Thoracic aorta (tissue), 2 donors: Measurements from ENCODE around the gene MRPL14. TPM values are rescaled to one million over a fixed set of nuclear protein-coding genes. Genes with fewer than 3 reads are reported as not detected.

Experiments used
- ATAC-seq: fragments of 150-250 bp; one replicate; pipeline ENCODE4 v1.8.0; 2017; ENCODE audit warnings: low read depth; ENCODE audit not compliant: insufficient number of reproducible peaks, low FRiP score
- DNase-seq: peaks from one replicate; pipeline ENCODE4 v3.0.0-alpha.2; 2020; ENCODE audit warnings: low spot score
- H3K27ac ChIP-seq, 2 donors: fragments of 200-600 bp; sonication (generic); 1 replicate in 1 of 2; 2 replicates in 1 of 2; pipeline ENCODE4 v1.5.1; 2016; ENCODE audit warnings: mild to moderate bottlenecking in 2 of 2, moderate library complexity in 2 of 2
- H3K27me3 ChIP-seq: fragments of 200-600 bp; sonication (generic); replicated peaks from 2 replicates; pipeline ENCODE4 v1.6.0; 2016; ENCODE audit warnings: mild to moderate bottlenecking; ENCODE audit not compliant: insufficient read depth
- H3K36me3 ChIP-seq: fragments of 200-600 bp; sonication (generic); one replicate; pipeline ENCODE4 v1.5.1; 2016
- H3K4me1 ChIP-seq, 2 donors: fragments of 200-600 bp; sonication (generic); 1 replicate in 1 of 2; 2 replicates in 1 of 2; pipeline versions ENCODE4 v1.5.1 to v1.6.0; 2016; ENCODE audit warnings: low read depth in 2 of 2, mild to moderate bottlenecking in 1 of 2; ENCODE audit not compliant: control insufficient read depth in 1 of 2
- H3K4me3 ChIP-seq: fragments of 200-600 bp; sonication (generic); 2 replicates; pipeline ENCODE4 v1.5.1; 2016; ENCODE audit warnings: mild to moderate bottlenecking
- H3K9me3 ChIP-seq: fragments of 200-600 bp; sonication (generic); 2 replicates; pipeline ENCODE4 v1.5.1; 2016
- total RNA-seq, 2 donors: library from RNA; depleted of rRNA; stranded (reverse); fragments of >200 nt; gene quantifications; one replicate each; pipeline versions ENCODE4 v1.1.0 to v1.2.3, GENCODE V29; 2016
- TF ChIP-seq, protein P1 (sequence below): fragments of 200-600 bp; sonication (generic); IDR thresholded peaks from one replicate; pipeline ENCODE4 v1.5.1; 2019; ENCODE audit warnings: antibody characterized with exemption

The MRPL14 gene
- total RNA-seq, 2 donors from 2014 or later = 31.0 to 32.4 TPM

DNA sequence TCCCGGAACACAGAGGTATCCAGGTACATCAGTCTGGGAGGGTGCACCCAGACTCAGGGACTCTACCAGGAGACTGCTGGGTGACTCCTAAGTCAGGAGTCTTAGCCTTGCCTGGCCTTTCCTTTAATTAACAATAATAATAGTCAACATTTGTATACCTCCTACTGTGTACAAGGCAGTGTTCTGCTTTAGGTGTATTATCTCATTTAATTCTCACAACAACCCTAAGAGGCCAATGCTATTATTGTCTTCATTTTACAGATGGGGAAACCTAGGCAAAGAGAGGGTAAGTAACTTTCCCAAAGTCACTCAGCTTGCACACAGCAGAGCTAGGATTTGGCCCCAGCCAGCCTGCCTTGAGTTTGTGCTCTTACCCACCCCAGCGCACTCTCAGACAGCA is 39.6 kb downstream of the MRPL14 start:
- ATAC-seq (no peak), DNase-seq (no peak)
- H3K36me3 ChIP-seq = peaks cover 8% of the 10 kb centered on the region
- no peak overlapping the region for H3K4me3 ChIP-seq
- no peak overlapping the region for H3K27ac ChIP-seq
- H3K4me1 ChIP-seq = no peaks in the 10 kb centered on the region
- H3K27me3 ChIP-seq = no peaks in the 10 kb centered on the region
- TF ChIP-seq, protein P1, sequence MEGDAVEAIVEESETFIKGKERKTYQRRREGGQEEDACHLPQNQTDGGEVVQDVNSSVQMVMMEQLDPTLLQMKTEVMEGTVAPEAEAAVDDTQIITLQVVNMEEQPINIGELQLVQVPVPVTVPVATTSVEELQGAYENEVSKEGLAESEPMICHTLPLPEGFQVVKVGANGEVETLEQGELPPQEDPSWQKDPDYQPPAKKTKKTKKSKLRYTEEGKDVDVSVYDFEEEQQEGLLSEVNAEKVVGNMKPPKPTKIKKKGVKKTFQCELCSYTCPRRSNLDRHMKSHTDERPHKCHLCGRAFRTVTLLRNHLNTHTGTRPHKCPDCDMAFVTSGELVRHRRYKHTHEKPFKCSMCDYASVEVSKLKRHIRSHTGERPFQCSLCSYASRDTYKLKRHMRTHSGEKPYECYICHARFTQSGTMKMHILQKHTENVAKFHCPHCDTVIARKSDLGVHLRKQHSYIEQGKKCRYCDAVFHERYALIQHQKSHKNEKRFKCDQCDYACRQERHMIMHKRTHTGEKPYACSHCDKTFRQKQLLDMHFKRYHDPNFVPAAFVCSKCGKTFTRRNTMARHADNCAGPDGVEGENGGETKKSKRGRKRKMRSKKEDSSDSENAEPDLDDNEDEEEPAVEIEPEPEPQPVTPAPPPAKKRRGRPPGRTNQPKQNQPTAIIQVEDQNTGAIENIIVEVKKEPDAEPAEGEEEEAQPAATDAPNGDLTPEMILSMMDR = no peak
- H3K9me3 ChIP-seq = no peaks in the 10 kb centered on the region

DNA sequence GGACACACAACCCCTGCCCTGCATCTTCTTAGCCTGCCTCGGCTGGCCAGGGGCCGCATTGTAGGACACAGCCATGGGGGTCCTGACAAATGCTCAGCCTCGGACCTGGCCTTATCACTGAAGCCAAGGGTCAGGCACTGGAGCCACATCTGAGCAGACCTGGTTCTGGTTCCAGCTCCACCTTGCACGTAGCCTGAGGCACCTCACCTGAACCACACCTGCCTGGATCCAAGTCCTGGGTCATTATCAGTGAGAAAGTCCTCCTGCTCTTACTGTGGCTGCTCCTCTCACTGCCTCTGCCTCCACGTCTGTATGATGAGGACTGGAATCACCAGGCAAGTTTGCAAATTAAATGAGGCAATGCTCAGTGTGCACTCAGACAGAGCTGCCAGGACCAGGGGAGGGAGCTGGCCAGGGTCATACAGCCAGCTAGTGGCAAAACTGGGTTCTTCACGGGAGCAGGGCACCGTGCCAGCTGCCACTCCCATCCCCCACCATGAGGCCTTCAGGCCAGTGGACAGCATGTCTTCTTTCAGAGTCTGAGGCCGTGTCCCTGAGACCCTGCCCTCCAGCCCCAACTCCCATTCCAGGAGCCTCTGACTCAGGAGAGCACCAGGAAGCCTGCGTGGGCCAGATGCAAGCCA is 40.2 kb downstream of the MRPL14 start:
- DNase-seq (no peak), ATAC-seq (no peak)
- Histone ChIP-seq H3K9me3 (no peaks in the 10 kb centered on the region), H3K4me3 (no peak overlapping the region), H3K27me3 (no peaks in the 10 kb centered on the region), H3K36me3 (peaks cover 8% of the 10 kb centered on the region), H3K27ac (no peak overlapping the region), H3K4me1 (no peaks in the 10 kb centered on the region)
- TF ChIP-seq, protein P1 = no peak

DNA sequence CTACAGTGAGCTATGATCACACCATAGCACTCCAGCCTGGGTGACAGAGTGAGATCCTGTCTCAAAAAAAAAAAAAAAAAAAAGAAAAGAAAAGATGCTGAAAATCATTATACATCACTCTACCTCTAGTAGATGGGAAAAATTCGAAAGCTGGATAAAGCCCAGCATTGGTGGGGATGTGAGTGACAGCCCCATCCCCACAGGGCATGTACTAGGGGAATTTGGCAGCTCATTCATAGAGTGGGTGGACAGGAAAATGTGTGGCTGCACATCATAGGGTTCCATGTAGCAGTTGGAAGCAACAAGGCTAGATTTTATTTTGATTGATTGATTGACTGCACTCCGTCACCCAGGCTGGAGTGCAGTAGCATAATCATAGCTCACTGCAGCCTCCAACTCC is 42.0 kb downstream of the MRPL14 start:
- DNase-seq (no peak), ATAC-seq (no peak)
- Histone ChIP-seq H3K4me1 (no peaks in the 10 kb centered on the region), H3K27ac (no peak overlapping the region), H3K9me3 (no peaks in the 10 kb centered on the region), H3K36me3 (peaks cover 8% of the 10 kb centered on the region), H3K4me3 (no peak overlapping the region), H3K27me3 (no peaks in the 10 kb centered on the region)
- TF ChIP-seq, protein P1 = no peak

DNA sequence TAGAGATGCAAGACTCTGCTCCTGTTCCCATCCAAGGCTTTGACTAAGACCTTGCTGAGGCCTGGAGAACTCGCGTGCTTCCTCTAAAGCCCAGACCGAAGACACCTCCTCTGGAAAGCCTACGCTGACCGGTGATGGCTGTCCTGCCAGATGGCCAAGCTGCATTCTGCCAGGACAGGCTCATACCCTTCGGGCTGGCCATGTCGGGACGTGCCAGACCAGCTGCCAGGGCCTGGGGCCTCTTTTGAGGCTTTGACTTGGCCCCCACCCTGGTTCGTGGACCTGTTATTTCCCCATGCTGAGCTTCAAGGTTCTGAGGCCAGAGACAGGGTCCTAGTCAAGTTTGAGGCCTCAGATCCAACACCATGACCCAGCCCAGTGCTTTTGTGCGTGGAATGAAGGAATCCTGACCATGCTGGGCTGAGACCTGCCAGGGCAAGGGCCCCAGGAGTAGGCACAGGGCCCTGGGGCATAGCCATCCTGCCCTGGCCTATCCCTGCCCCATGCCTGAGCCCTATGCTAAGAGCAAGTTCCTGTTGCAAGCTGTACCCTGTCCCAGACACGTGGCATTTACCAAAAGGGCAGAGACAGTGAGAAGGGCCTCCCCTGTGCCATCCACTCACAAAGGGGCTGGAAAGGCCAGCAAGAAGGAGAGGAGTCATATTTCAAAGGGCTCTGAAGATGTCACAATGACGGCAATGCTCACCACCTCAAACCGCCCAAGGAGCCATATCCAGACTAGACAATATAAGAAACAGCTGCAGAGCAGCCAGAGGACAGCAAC is 42.8 kb downstream of the MRPL14 start:
- no peak overlapping the region for H3K27ac ChIP-seq
- no peak for DNase-seq
- TF ChIP-seq, protein P1 = no peak
- no peaks in the 10 kb centered on the region for H3K9me3 ChIP-seq
- H3K36me3 ChIP-seq = peaks cover 8% of the 10 kb centered on the region
- H3K27me3 ChIP-seq = no peaks in the 10 kb centered on the region
- H3K4me3 ChIP-seq = no peak overlapping the region
- no peaks in the 10 kb centered on the region for H3K4me1 ChIP-seq
- no peak for ATAC-seq

DNA sequence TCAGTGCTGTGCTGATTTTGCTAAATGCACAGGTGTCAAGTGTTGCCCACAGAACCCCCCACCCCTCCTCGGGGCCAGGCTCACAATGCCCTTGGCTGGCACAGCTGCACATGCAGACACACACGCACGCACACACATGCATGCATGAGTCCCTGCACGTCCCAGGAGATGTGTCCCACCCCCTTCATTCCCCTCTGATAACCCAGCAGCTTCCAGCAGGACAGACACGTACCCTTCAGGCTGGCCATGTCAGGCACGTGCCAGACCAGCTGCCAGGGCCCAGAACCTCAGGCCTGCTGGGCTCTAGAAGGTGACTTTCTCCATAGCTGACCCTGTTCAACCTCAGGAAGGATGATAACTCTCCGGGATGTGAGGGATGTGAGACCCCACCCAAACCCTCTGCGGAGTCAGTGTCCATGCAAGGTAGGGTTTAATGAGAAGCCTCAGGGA is 44.4 kb downstream of the MRPL14 start:
- TF ChIP-seq, protein P1 = no peak
- H3K9me3 ChIP-seq = no peaks in the 10 kb centered on the region
- ATAC-seq (no peak), DNase-seq (no peak)
- peaks cover under 1% of the 10 kb centered on the region for H3K36me3 ChIP-seq
- no peak overlapping the region for H3K27ac ChIP-seq
- no peaks in the 10 kb centered on the region for H3K27me3 ChIP-seq
- H3K4me3 ChIP-seq = no peak overlapping the region
- no peaks in the 10 kb centered on the region for H3K4me1 ChIP-seq
